ENCODE data around the gene ADAMTSL1.

Gene ADAMTSL1

DNA sequence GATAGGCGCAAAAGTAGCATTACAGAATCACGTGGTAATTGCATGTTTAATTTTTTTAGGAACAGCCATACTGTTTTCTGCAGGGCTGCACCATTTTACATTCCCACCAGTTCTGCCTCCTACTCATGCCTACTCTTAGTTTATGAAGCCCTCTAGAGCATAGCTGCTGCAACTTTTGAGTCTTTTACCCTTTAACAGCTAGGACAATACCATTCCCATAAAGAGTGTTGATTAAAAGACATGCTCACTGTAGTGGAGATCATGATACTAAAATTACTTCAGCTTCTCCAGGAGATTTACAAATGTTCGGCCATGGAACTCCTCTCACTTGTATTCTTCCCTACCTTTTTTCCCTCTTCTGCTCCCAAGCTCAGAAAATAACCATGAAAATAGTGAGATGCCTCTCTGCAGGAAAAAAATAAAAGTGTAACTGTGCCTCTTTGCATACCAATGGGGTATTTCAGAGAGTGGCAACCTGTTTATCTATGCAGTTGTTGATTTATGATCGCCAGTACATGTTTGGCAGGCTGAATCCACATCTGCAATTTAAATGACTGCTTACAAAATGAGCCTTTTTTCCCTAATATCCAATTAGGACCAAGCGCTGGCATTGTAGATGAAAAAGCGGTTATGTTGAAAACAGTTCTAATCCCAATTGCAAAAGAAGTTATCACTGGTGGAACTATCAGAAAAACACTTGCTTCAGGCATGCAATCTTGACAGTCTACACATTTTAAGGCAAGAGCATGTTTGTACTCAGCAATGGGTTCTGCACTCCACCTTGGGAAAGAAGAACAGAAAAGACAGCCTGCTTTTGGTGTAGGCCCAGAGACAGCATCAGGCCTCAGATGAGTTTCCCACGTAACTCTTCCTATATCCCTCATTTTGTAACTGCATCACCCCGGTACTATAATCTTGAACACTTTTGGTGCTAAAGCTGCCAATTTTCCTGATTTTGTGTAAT, 131.1 kb downstream of the ADAMTSL1 start:
- DNase-seq (ENCODE audit: low read depth in 2 of 3, low spot score in 1 of 3): no peak

DNA sequence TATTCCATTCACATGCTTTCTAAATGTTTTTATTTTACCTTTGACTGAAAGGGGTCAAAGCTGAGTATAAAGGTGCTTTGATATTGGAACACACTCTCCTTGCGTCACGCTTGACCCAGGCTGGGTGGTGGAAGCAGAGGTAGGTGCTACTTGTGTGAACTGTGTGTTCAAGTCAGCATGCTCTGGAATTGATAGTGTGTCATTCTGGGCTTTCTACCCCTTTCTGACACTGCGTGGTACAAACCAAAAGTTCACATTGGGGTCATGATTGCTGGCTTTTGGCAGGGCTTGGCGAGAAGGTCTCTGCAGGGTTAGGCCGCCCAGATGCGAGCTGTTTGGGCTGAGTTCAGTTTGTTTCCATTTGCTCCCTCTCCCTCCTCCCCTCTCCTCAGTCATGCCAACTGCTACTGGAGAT, 131.8 kb downstream of the ADAMTSL1 start:
- DNase-seq (ENCODE audit: low read depth in 2 of 3, low spot score in 1 of 3): no peak

DNA sequence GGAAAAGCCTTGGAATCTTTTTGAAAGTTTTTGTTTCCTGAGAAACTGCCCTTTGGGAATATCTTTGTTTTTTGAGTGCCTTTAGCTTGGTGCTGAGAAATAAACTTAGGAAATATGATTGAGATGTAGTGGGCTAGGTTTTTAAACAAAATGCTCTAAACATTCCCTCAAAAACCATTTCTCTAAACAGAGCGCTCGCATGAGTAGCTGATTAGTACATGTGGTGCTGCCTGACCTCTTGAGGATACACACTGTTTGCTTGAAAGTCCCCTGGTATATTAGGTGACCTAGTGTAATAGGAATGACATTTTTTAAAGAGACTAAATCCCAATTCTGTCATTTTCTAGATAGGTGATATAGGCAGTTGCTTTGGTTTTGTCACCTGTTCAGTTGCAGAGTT, 132.3 kb downstream of the ADAMTSL1 start:
- no peak for DNase-seq (ENCODE audit: low read depth in 2 of 3, low spot score in 1 of 3)

DNA sequence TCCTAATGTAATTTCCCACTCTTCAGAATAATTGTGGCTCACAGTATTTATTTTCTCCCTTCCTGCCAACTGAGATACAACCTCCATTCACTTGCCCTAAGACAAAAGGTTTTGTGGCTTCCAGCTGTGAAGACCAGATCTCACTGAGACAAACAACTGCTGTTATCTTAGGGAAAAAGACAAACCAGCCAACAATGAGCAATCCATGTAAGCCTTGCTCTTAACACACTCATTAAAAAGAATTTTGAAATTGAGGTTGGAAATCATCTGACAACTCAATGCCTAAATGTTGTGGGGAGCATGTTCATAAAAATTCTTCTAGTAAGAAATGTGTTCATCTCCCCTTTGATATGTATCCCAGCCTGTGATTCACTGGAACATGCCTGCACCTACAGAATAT, 132.9 kb downstream of the ADAMTSL1 start:
- DNase-seq (ENCODE audit: low read depth in 2 of 3, low spot score in 1 of 3): no peak

DNA sequence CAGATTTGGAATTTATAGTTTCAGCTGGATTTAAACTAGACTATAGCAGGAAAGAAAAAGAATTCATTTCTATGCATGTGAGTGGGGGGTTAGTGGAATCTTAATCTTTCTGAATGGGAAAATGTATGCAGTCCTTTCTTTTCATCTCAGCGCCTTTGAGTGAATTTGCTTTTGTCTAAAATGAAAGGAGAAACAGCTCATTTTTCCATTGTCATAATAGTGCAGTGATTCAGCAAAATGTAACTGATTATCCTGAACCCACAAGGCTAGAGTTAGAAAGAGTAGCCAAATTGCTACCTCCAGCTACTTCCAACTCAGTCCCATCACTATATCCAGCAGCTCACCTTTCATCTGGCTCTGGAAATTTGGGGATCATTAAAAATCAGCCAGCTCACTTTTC, 134.4 kb downstream of the ADAMTSL1 start:
- no peak for DNase-seq (ENCODE audit: low read depth in 2 of 3, low spot score in 1 of 3)

DNA sequence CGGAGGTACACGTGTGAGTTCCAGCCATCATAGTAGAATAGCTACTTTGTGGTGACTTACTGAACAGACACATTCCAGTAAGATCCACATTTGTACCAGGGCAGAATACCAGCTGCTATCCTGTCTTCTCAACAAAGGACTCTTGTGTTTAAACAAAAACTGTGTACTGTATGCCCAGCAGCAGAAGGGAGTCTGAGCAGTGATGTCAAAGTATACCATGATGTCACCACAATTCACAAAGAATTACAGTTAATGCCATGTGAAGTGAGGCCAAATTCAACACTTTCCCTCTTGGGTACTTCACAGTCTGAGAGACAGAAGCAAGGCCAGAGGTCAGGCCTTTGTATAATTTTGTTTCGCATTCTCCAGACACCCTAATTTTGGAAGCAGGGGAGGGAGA, 137.0 kb downstream of the ADAMTSL1 start:
- no peak for DNase-seq (ENCODE audit: low read depth in 2 of 3, low spot score in 1 of 3)

DNA sequence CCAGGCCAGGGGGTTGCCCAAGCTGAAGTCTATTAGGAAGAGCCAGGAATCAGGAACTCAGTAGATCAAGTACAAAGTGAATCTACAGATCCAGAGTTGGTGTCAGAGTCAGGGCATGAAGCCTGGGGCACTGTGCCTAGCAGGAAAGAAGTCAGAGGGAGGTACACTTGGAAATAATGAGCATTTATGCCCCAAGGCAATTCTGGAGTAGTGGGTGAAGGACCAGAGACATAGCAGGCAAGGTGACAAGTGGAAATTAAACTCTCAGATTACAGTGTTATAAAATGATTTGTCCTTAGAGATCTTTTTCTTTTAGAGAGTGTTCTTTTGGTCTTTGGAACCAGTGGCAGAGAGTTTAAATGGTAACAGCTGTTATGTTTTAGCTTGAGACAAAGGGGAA, 138.0 kb downstream of the ADAMTSL1 start:
- no peak for DNase-seq (ENCODE audit: low read depth in 2 of 3, low spot score in 1 of 3)

DNA sequence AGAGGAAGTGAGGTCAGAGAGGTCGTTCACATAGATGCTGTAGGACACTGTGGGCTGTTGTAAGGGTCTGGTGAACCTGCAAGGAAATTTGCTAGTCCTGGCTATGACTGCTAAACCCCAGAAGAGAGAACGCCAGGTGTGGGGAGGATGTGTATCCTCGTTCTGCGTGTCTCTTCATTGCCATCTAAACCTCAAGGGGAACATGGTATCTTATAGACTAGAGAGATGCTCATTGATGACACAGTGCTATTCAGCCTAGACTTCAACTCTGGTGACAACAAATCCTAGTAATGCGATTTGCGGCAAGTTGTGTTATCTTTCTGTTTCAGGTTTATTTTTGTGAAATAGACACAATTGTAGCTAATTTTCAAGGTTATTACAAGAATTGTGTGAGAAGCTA, 140.2 kb downstream of the ADAMTSL1 start:
- no peak for DNase-seq (ENCODE audit: low read depth in 2 of 3, low spot score in 1 of 3)

DNA sequence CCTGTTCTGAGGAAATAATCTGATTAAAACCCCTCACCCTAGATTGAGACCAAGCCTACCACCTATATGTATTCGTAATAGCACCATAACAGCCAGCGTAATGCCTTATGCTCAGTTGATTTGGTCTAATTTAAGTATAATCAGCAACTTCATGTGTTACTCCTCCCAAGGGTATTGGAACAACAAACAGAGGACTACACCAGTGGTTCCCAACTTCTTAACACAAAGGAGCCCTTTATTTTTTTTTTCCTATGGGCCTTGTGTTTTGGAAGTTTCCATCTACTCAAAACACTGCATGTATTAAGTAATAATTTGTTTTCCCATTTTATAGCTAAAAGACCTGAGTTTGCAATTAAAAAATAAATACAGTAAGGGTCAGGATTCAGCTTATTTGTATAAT, 140.7 kb downstream of the ADAMTSL1 start:
- DNase-seq (ENCODE audit: low read depth in 2 of 3, low spot score in 1 of 3): no peak

DNA sequence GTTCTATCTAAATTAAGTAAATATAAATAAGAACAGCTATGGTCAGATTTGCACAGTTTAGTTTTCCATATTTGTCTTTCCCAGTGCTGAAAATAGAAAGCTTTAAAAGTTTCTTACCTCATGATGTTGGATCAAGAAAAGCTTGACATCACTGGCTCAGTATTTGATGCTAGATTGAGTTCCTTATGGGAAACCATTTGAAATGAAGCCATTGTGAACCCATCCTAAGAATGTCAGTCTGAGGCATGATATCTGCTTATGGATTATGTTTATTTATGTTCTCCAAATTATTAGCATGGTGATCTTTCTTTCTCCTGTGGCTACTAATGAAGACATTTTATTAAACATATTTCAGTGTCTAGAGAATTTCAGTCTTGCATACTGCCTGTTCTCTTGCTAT, 143.0 kb downstream of the ADAMTSL1 start:
- DNase-seq (ENCODE audit: low read depth in 2 of 3, low spot score in 1 of 3): no peak

DNA sequence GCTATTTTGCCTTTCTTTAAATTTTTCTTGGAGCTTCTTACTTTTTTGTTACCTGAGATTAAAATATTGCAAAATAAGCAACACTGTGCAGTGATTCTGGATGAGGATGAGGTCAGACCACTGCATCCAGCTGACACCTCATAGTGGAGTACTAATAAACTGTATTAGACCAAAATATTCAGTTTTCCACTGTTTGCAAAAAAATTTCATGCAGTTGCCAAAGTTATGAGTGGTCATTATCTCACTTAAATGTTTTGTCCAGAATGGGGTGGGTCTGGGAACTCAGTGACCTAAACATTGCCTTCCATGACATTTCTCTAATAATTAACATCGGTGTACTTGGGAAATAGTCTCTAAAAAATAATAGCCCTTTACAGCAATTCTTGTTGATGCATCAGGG, 143.8 kb downstream of the ADAMTSL1 start:
- no peak for DNase-seq (ENCODE audit: low read depth in 2 of 3, low spot score in 1 of 3)

DNA sequence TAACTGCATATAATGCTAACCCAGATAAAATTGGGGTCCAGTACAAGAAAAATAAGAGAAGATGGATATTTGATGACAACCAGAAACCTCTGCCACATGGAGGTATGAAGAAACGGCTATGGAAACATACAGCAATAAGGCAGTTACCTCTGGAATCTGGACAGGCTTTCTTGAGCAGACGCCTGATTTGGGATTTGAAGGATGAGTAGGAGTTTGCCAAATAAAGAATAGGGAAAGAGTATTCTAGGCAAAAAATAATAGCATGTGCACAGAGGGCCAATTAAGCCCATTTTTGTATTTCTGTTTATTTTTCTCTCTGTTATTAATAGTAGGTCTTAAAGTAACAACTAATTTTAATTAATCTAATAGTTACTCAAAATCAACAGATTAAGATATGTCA, 144.9 kb downstream of the ADAMTSL1 start:
- no peak for DNase-seq (ENCODE audit: low read depth in 2 of 3, low spot score in 1 of 3)

DNA sequence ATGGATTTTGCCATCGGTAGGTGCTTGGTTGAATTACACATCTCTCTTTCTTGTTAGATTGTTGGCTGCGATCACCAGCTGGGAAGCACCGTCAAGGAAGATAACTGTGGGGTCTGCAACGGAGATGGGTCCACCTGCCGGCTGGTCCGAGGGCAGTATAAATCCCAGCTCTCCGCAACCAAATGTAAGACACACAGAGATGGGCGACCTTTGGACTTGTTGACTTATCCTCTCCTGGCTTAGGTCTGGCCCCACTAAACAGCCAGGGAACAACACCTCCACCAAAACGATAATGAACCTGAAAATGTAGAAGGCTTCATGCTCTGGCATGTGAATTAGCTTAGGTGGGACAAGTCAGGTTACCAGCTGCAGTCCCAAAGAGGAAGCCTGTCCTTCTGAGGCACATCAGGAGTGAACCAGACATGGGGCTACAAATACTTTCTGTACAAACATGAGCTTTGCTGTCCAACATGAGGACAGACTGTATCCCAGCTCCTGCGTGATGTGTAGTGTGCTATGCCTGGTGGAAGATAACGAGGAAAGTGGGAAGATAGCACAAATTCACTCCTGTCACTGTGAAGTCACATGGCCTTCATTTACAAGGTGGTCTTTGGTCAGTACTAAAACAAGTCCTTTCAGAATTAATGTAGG, 148.4 kb downstream of the ADAMTSL1 start:
- no peak for DNase-seq (ENCODE audit: low read depth in 2 of 3, low spot score in 1 of 3)

DNA sequence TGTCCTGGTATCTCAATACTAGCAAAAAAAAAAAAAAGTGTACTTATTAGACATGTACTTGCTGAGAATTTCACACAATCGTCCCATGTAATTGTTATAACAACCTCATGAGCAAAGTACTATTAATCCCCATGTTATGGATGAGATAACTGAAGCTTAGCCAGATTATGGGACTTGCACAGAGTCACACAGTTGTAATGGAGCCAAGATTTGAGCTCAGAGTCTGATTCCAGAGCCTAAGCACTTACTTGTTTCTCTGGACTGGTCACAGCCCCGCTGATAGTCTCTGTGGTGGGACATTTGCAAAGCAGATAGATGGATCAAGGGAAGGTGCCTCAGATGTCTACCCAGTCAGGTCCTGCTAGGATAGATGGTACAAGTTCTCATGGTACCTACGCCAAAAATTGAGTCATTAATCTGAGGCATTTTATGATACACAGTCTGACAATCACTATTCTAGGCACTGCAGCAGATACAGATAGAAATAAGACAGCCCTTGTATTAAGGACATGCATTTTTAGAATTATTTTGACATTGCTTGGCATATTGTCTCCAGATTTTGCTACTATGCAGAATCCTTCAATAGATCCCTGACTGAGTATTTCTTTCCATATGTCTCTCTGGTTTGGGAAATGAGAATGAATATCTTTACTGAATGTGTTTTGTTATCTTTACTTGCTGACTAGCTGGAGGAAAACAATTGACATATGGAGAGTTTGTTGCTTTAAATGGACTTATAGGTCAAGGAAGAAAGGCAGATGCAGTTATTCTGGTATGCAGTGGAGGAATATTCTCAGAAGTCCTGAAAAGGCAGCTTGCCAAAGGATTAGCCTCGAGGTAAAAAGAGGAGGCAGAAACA, 149.5 kb downstream of the ADAMTSL1 start:
- no peak for DNase-seq (ENCODE audit: low read depth in 2 of 3, low spot score in 1 of 3)

DNA sequence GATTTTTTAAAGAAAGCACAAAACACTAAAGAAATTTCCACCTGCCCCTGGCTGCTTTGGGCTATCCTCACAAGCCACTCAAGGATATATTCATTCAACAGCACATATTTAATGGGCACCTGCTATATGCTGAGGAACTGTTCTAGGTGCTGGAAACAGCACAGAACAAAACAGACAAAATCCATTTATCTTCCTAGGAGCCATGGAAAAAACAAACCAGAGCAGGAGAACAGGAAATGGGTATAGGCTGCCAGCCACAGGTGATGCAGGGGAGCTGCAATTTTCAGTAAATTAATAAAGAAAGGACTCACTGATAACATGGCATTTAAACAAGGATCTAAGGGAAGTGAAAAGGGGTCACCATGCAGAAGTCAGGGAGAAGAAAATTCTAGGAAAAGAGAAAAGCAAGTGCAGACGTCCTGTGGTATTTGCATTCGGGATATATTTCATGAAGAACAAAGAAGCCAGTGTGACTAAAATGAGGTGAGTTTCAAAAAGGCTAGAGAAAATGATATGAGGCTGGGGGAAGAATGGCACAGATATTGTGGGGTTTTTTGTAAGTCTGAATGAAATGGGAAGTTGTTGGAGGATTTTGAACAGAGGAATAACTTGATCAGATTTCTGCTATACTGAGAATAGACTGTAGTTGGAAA, 152.2 kb downstream of the ADAMTSL1 start:
- no peak for DNase-seq (ENCODE audit: low read depth in 2 of 3, low spot score in 1 of 3)

DNA sequence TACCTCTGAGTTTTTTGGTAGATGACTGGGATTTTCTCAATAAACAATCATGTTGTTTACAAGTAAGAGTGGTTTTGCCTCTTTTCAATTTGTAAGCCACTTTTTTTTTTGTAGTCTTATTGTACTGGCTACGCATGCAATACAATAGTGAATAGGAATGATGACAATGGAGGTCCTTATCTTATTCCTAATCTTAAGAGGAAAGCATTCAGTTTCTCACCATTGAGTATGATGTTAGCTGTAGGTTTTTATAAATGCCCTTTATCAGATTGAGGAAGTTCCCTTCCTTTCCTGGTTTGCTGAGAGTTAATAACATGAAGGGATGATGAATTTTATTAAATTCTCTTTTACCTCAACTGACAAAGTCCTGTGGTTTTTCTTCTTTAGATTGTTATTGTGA, 155.2 kb downstream of the ADAMTSL1 start:
- no peak for DNase-seq (ENCODE audit: low read depth in 2 of 3, low spot score in 1 of 3)

DNA sequence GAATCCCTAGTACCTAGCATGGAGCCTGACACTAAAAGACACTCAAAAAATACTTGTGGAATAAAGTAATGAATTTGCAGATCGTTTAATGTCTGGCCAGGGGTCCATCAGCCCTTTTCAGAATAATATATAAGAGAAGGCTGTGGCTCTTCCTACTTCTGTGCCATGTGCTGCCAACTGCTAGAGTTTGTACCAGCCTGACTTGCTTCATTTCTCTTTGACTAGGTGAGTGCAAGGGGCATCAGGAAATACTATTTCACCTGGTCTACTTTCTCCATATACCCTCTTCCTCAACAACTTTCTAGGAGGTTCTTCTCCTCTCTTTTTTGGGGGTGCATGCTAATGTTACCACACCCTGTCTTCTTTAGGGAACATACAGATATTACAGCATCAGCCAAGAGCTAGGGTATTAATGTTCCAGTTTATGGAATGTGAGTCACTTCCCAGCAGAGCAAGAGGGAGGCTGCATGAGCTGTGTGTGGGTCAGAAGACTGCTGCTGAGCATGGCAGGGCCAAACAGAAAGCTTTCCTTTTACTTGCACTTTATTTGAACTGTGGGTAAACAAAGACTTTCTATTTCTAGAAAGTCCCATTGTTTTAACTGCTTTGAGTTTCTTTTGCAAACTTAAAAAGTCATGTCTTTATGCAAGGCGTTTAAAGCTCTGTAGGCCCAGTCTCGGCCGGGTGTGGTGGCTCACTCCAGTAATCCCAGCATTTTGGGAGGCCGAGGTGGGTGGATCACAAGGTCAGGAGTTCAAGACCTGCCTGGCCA, 158.9 kb downstream of the ADAMTSL1 start:
- DNase-seq (ENCODE audit: low read depth in 2 of 3, low spot score in 1 of 3): no peak

DNA sequence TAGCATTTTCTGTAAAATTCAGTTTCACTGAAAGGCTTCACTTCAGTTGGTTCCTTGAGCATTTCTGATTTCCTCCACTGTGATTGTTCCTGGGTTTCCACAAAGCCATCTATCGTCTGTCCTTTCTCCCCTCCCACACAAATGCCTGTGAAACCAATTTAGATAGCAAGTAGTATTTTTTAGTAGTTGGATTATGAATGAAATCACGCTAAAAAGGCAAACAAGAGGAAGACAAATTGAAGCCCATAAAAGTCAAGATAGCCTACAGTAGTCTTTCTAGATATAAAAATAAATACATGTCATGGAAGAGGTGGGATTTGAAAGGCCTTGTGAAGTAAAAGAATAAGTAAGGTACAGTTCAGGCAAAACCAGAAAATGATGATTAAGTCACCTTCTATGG, 162.8 kb downstream of the ADAMTSL1 start:
- DNase-seq (ENCODE audit: low read depth in 2 of 3, low spot score in 1 of 3): no peak

DNA sequence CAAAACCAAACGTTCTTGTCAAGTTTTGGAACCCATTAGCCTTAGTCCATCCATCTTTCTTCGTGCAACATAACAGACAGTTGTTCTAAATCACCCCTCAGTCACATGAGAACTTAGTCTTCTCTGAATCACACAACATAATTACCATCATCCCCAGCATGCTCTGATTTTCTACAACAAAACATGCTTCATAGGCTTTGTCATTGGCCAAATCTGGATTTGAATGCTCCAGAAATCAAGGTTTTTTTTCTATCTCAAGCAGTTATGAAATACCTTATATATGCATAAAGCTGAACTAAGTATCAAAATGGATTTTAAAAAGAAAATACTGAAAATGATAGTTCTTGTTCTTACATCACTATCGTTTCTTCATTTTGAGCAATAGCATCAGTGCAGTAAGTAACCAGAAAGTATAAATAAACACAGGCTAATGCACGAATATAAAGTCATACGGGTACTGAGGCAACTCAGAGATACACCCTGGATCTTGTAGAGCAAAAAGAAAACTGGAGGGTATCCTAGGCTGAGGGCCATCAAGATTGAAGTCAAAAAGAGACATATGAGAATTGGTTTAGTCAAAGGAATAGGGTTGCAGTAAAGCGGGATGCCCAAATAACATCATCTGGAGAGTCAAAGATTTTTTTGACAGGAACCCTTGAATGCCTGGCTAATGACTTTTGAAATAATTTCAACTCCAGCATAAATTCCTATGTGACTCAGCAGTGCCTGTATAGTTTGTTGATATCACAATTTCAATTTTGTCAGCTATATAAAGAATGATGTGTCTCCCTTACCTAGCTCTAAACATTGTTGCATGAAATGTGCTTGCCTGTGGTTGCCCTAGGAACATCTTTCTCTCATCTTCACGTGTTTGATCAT, 164.7 kb downstream of the ADAMTSL1 start:
- DNase-seq (ENCODE audit: low read depth in 2 of 3, low spot score in 1 of 3): no peak

Measured in stimulated activated CD4-positive, alpha-beta T cell treated with anti-CD3 and anti-CD28 coated beads, Interleukin-12 subunit alpha, Interleukin-12 subunit beta, amount 100 ng/mL, for 48 hours (primary cell).